LNCAP (cell line): Measurements from ENCODE around the gene NAP1L5.
A peak's percentile ranks its signal among the peaks of the same experiment; 100 is the strongest.

Experiments used
- TF ChIP-seq, protein P1 (sequence below): fragments of 450-650 bp; IDR thresholded peaks from 2 replicates; pipeline ENCODE4 v1.5.1; 2017; ENCODE audit warnings: mild to moderate bottlenecking

Gene NAP1L5

DNA sequence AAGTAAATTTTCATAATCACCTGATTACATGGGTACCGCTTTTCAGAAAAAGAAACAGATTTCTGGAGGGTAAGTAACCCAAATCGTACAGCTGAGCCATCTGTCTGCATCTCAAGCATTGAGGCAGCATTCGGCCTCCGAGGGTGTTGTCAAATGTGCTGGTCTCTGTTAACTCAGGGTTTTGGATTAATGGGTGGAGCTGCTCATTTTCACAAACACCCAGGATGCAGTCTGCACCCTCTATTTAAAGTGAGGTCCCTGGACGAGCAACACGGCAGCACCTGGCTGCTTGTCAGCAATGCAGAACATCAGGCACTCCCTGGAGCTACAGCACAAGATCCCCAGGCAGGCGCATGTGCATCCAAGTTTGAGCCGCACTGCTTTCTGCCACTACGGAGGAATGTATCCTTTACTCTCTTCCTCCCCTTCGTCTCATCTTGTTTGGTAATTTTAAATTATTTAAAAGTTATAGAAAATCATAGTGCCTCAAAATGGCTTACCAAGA lies 24.7 kb upstream of the NAP1L5 start:
- TF ChIP-seq, protein P1, sequence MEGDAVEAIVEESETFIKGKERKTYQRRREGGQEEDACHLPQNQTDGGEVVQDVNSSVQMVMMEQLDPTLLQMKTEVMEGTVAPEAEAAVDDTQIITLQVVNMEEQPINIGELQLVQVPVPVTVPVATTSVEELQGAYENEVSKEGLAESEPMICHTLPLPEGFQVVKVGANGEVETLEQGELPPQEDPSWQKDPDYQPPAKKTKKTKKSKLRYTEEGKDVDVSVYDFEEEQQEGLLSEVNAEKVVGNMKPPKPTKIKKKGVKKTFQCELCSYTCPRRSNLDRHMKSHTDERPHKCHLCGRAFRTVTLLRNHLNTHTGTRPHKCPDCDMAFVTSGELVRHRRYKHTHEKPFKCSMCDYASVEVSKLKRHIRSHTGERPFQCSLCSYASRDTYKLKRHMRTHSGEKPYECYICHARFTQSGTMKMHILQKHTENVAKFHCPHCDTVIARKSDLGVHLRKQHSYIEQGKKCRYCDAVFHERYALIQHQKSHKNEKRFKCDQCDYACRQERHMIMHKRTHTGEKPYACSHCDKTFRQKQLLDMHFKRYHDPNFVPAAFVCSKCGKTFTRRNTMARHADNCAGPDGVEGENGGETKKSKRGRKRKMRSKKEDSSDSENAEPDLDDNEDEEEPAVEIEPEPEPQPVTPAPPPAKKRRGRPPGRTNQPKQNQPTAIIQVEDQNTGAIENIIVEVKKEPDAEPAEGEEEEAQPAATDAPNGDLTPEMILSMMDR: no peak

DNA sequence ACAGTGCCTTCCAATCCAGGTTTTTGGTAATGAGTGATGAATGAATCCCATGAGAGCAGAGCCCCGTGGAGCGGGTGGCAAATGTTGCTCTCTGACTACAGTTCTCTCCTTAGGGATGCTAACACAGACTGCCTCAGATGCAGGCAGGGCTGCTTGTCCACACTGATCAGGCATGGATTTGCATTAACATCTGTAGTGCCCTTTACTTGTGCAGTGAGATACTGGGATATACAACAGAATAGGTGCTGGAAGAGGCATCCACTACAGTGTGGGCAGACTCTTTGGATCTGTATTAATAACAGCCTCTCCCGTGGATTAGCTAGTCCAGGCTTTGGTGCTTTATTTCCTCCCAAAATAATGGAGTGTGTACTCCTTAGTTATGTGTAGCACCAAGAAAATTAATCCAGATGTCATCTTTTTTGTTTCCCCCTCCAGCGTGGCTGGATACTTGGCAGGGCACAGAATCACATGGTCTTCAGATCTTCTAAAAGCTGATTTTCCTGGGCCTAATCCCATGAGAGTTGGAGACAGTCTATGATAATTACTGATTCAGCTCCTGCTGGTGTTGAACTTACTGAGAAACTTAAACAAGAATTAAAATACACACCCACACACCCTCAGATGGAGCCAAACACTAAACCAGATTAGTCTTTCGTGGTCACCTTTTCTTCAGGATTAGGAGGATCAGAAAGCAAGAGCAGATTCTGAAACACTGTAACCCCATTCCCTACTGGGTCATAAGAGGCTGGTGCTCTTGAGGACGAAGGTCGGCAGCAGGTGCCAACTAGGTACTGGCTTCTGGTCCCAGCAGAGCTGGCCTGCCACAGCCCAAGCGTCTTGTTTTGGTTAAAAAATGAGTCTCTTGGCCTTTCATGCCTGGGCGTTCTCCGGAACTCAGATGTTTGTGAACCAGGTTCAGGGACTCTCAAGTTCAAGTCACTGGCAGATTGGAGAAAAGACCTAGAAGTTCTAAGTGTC lies 23.1 kb upstream of the NAP1L5 start:
- TF ChIP-seq, protein P1: no peak

DNA sequence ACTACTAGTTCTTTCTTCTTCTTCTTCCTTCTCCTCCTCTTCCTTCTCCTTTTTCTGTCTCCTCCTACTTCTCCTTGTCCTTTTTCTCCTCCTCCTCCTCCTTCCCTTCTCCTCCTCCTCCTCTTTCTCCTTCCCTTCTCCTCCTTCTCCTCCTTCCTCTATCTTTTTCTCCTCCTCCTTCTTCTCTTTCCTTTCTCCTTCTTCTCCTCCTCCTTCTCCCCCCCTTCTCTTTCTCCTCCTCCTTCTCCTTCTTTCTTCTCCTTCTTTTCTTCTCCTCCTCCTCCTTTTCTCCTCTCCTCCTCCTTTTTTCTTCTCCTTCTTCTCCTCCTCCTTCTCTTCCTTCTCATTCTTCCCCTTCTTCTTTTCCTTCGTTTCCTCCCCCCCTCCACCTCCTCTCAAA lies 21.8 kb upstream of the NAP1L5 start:
- TF ChIP-seq, protein P1: no peak

DNA sequence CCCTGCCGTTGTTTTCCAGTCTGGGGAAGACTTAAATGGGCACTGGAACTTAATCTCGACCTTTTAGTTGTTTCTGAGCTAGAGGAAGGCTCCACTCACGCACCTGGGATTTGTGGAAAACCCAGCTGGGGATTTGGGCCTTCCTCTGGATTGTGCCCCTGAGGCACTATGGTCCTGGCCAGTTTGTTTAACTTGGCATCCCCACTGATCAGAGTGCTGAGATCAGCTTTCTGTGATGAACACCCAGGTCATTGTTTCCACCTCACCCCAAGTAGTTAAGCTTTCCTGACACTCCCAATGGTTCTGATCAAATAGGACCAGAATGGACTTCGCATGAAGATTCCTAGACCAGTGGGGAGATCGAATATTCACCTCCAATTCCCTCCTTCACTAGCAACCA lies 20.5 kb upstream of the NAP1L5 start:
- TF ChIP-seq, protein P1: no peak

- TF ChIP-seq, protein P1: no peak
Observed at GRCh38 chr4:88713782-88714181, 16.2 kb upstream of the NAP1L5 start.

DNA sequence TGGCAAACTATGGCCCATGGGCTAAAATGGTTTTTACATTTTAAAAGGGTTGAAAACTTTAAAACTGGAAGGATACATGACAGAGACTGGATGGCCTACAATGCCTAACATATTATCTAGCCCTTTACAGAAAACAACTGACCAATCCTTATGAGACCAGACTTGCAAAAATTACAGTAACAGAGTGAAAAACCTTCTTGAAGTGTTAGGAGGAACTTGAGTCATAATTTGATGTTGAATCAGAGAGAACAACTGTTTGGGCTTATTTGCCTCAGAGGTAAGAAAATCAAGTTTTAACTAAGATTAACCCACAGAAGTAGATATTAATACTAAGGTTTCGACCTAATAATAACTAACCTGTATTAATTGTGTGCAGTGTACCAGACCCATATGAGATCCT lies 12.4 kb upstream of the NAP1L5 start:
- TF ChIP-seq, protein P1: no peak

DNA sequence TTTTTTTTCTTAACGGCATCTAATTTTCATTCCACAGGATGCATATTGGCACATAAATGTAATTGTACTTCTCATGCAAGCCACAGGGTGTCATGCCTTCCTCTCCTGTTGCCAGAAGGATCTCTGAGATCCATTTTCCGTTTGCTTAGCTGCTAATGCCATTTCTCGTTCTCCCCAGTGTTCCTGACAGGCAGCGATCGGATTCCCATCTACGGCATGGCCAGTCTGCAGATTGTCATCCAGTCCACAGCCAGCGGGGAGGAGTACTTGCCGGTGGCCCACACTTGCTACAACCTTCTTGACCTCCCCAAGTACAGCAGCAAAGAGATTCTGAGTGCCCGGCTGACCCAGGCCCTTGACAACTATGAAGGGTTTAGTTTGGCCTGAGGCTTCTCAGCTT lies 8.9 kb upstream of the NAP1L5 start:
- TF ChIP-seq, protein P1: peak; percentile 71
